B cell (primary cell): ENCODE results near the gene COBL. TPM values are rescaled to one million over a fixed set of nuclear protein-coding genes. Genes with fewer than 3 reads are reported as not detected.

ENCODE experiments used
- ATAC-seq: fragments of 200-7000 bp; cut with Tn5 transposase; one replicate; pipeline ENCODE4 v1.10.0; 2021; ENCODE audit warnings: low read depth, mild to moderate bottlenecking, moderate number of reproducible peaks, moderate library complexity
- CTCF ChIA-PET: fragments of 350-600 bp; sonication (Branson Sonifier 250); formaldehyde crosslinking; loops from one replicate; lab custom pipeline; 2021; ENCODE audit warnings: antibody characterized with exemption, inconsistent platforms; lab: Charles Lee
- POLR2A ChIA-PET: fragments of 350-600 bp; sonication (Branson Sonifier 250); formaldehyde crosslinking; loops from one replicate; lab custom pipeline; 2021; ENCODE audit warnings: antibody characterized with exemption; lab: Charles Lee
- DNase-seq: peaks from one replicate; pipeline ENCODE4 v3.0.0; 2013
- H2AFZ ChIP-seq: 2 replicates; pipeline ENCODE4 v1.6.1; 2012; ENCODE audit warnings: mild to moderate bottlenecking, low read depth, low read length; ENCODE audit not compliant: insufficient read depth, poor library complexity, severe bottlenecking
- H3K27ac ChIP-seq, 2 donors: 1 replicate in 1 of 2; 2 replicates in 1 of 2; pipeline ENCODE4 v1.5.1; 2012 to 2013; ENCODE audit warnings: low read length in 2 of 2, mild to moderate bottlenecking in 2 of 2, moderate library complexity in 1 of 2
- H3K27me3 ChIP-seq, 4 experiments: fragments of 200-600 bp in 1 of 4; sonication (generic) in 1 of 4; replicated peaks in 1 of 4; 1 replicate in 2 of 4; 2 replicates in 2 of 4; pipeline versions ENCODE4 v1.6.1 to v1.7.0; 2013 to 2016; ENCODE audit warnings: low read length in 3 of 4, mild to moderate bottlenecking in 2 of 4, mixed read lengths in 1 of 4, moderate library complexity in 1 of 4; ENCODE audit not compliant: insufficient read depth in 4 of 4, control insufficient read depth in 3 of 4; ENCODE audit errors: control extremely low read depth in 1 of 4
- H3K36me3 ChIP-seq, 2 experiments: replicated peaks in 1 of 2; 1 replicate in 1 of 2; 2 replicates in 1 of 2; pipeline versions ENCODE4 v1.6.1 to v1.7.1; 2013; ENCODE audit warnings: low read length in 1 of 2; ENCODE audit not compliant: insufficient read depth in 2 of 2, control insufficient read depth in 1 of 2; ENCODE audit errors: control extremely low read depth in 1 of 2, extremely low read depth in 1 of 2
- H3K4me1 ChIP-seq, 2 donors: fragments of 200-600 bp in 1 of 2; sonication (generic) in 1 of 2; 1 replicate in 1 of 2; 2 replicates in 1 of 2; pipeline versions ENCODE4 v1.5.1 to v1.6.1; 2013 to 2017; ENCODE audit warnings: low read length in 2 of 2; ENCODE audit not compliant: control insufficient read depth in 2 of 2, insufficient read depth in 2 of 2
- H3K4me2 ChIP-seq: replicated peaks from 2 replicates; pipeline ENCODE3; 2012; ENCODE audit warnings: mild to moderate bottlenecking, low read depth, low read length; ENCODE audit not compliant: poor library complexity, severe bottlenecking
- H3K4me3 ChIP-seq, 5 experiments: fragments of 200-600 bp in 1 of 5; sonication (generic) in 1 of 5; 1 replicate in 3 of 5; 2 replicates in 2 of 5; pipeline versions ENCODE4 v1.5.1 to v1.7.0; 2011 to 2016; ENCODE audit warnings: low read length in 4 of 5, mild to moderate bottlenecking in 4 of 5, low read depth in 2 of 5, control low read depth in 1 of 5, moderate library complexity in 1 of 5; ENCODE audit not compliant: insufficient read depth in 1 of 5; ENCODE audit errors: control extremely low read depth in 1 of 5, extremely low read depth in 1 of 5
- H3K79me2 ChIP-seq: fragments of 200-600 bp; sonication (generic); one replicate; pipeline ENCODE4 v1.6.0; 2016; ENCODE audit warnings: low read length; ENCODE audit not compliant: control insufficient read depth, insufficient read depth
- H3K9ac ChIP-seq: fragments of 200-600 bp; sonication (generic); 2 replicates; pipeline ENCODE4 v1.6.1; 2017; ENCODE audit warnings: mild to moderate bottlenecking, low read length, moderate library complexity
- H3K9me3 ChIP-seq, 3 donors: one replicate each; pipeline versions ENCODE4 v1.6.1 to v1.7.1; 2013; ENCODE audit warnings: low read length in 2 of 3; ENCODE audit not compliant: control insufficient read depth in 2 of 3, insufficient read depth in 1 of 3; ENCODE audit errors: control extremely low read depth in 1 of 3
- H4K20me1 ChIP-seq: 2 replicates; pipeline ENCODE4 v1.6.0; 2012; ENCODE audit warnings: mild to moderate bottlenecking, low read length; ENCODE audit not compliant: insufficient read depth, control insufficient read depth, poor library complexity, severe bottlenecking
- H3K27ac Mint-ChIP-seq: one replicate; pipeline ENCODE4 v1.8.0; 2021; ENCODE audit warnings: mixed read lengths
- H3K27me3 Mint-ChIP-seq: one replicate; pipeline ENCODE4 v1.8.0; 2021; ENCODE audit warnings: mixed read lengths
- H3K4me1 Mint-ChIP-seq: one replicate; pipeline ENCODE4 v1.8.0; 2021; ENCODE audit warnings: mixed read lengths
- H3K4me3 Mint-ChIP-seq: one replicate; pipeline ENCODE4 v1.8.0; 2021; ENCODE audit warnings: mixed read lengths
- H3K9me3 Mint-ChIP-seq: one replicate; pipeline ENCODE4 v1.8.0; 2022; ENCODE audit warnings: mixed read lengths; ENCODE audit not compliant: insufficient read depth
- CTCF ChIP-seq: fragments of 200-600 bp; IDR thresholded peaks from one replicate; pipeline ENCODE4 v1.8.0; 2022; ENCODE audit warnings: antibody characterized with exemption, mild to moderate bottlenecking
- EZH2 ChIP-seq: IDR thresholded peaks from 2 replicates; pipeline ENCODE4 v1.6.1; 2012; ENCODE audit warnings: borderline replicate concordance, low read depth, mild to moderate bottlenecking, moderate library complexity, low read length; ENCODE audit not compliant: insufficient read depth, poor library complexity, severe bottlenecking
- WGBS: methylation state at CpG from one replicate; pipeline ENCODE4 v1.1.5; 2013; ENCODE audit warnings: missing lambda C conversion rate; ENCODE audit not compliant: insufficient coverage; 5-methylcytosine and 5-hydroxymethylcytosine counted together
- intact Hi-C: fragments of 100-400 bp; cut with micrococcal nuclease; formaldehyde crosslinking; loops from one replicate; pipeline ENCODE4 v1.10.0; 2022
- polyA plus RNA-seq: library from polyadenylated mRNA; depleted of rRNA; stranded (reverse); fragments of >200 nt; gene quantifications from 2 replicates; pipeline ENCODE4 v1.2.3, GENCODE V29; 2012
- total RNA-seq, 2 donors: library from RNA; stranded (reverse); fragments of 120-200 nt in 1 of 2; gene quantifications; 1 replicate in 1 of 2; 2 replicates in 1 of 2; pipeline versions ENCODE4 v1.2.3 to v1.2.4, GENCODE V29; 2013 to 2022

The COBL gene
- total and polyA plus RNA-seq, 2 donors (not counting 1 experiment from before 2014, with no cell fraction given) = not detected

GRCh38 chr7:50988988-50989387, 327.6 kb downstream of the COBL start:
- H3K9ac ChIP-seq = no peak overlapping the region
- H3K4me1 ChIP-seq = no peaks in the 10 kb centered on the region
- CTCF ChIA-PET = no interaction called here
- H3K79me2 ChIP-seq = no peaks in the 10 kb centered on the region
- H3K27me3 Mint-ChIP-seq = peaks cover 3% of the 10 kb centered on the region
- no peaks in the 10 kb centered on the region for H3K9me3 ChIP-seq
- no peak overlapping the region for H3K27ac ChIP-seq
- no peaks in the 10 kb centered on the region for H3K4me1 Mint-ChIP-seq
- no peak overlapping the region for H2AFZ ChIP-seq
- no peak overlapping the region for H3K27ac Mint-ChIP-seq
- no peaks in the 10 kb centered on the region for H4K20me1 ChIP-seq
- no peak for TF ChIP-seq EZH2
- TF ChIP-seq CTCF = no peak
- ATAC-seq = no peak
- no peak overlapping the region for H3K4me3 Mint-ChIP-seq
- 100% methylated on average over 1 of the region's 1 CpG for WGBS
- intact Hi-C loops = no loop called here
- POLR2A ChIA-PET = no interaction called here
- peaks cover 0 to 3% (median 0%) of the 10 kb centered on the region in 4 experiments for H3K27me3 ChIP-seq
- no peak overlapping the region for H3K4me3 ChIP-seq
- H3K9me3 Mint-ChIP-seq = no peaks in the 10 kb centered on the region
- no peaks in the 10 kb centered on the region for H3K36me3 ChIP-seq
- no peak overlapping the region for H3K4me2 ChIP-seq
- DNase-seq = no peak

- no peak overlapping the region for H3K4me3 Mint-ChIP-seq
- H3K4me2 ChIP-seq = no peak overlapping the region
- CTCF ChIA-PET = no interaction called here
- no peak for ATAC-seq
- no peaks in the 10 kb centered on the region for H4K20me1 ChIP-seq
- peaks cover 3% of the 10 kb centered on the region for H3K27me3 Mint-ChIP-seq
- H3K4me1 ChIP-seq = no peaks in the 10 kb centered on the region
- no peak overlapping the region for H3K27ac ChIP-seq
- H3K27ac Mint-ChIP-seq = no peak overlapping the region
- H3K4me1 Mint-ChIP-seq = no peaks in the 10 kb centered on the region
- no peaks in the 10 kb centered on the region for H3K9me3 ChIP-seq
- DNase-seq = no peak
- no peak overlapping the region for H3K9ac ChIP-seq
- peaks cover 0 to 3% (median 0%) of the 10 kb centered on the region in 4 experiments for H3K27me3 ChIP-seq
- no peaks in the 10 kb centered on the region for H3K79me2 ChIP-seq
- TF ChIP-seq CTCF = no peak
- TF ChIP-seq EZH2 = no peak
- WGBS = 100% methylated on average over 1 of the region's 6 CpGs
- intact Hi-C loops = no loop called here
- H3K4me3 ChIP-seq = no peak overlapping the region
- H3K36me3 ChIP-seq = no peaks in the 10 kb centered on the region
- no peaks in the 10 kb centered on the region for H3K9me3 Mint-ChIP-seq
- H2AFZ ChIP-seq = no peak overlapping the region
- POLR2A ChIA-PET = no interaction called here
These were observed 328.1 kb downstream of the COBL start for GRCh38 chr7:50988465-50988864.
